GM12878 (cell line): ENCODE measurements around the gene FBXL7.

Experiments
- BHLHE40 ChIP-seq, 2 experiments: fragments of 450-650 bp in 1 of 2; IDR thresholded peaks; 2 replicates each; pipeline ENCODE4 v1.6.1; 2011 to 2017; ENCODE audit warnings: low read depth in 2 of 2, borderline replicate concordance in 1 of 2, improper control_type of control experiment in 1 of 2, low read length in 1 of 2, mild to moderate bottlenecking in 1 of 2
- CBFB ChIP-seq: IDR thresholded peaks from 2 replicates; pipeline ENCODE4 v1.6.1; 2016; ENCODE audit warnings: antibody characterized with exemption, low read depth
- CBX5 ChIP-seq: sonication (generic); IDR thresholded peaks from 2 replicates; pipeline ENCODE4 v1.6.1; 2016; ENCODE audit warnings: low read depth, moderate library complexity, mild to moderate bottlenecking, inconsistent platforms
- EZH2 ChIP-seq: IDR thresholded peaks from 2 replicates; pipeline ENCODE4 v1.6.1; 2012; ENCODE audit warnings: low read depth, mild to moderate bottlenecking, control low read depth, inconsistent platforms, low read length, borderline replicate concordance; ENCODE audit not compliant: control insufficient read depth
- FOXM1 ChIP-seq: IDR thresholded peaks from 2 replicates; pipeline ENCODE4 v1.6.1; 2012; ENCODE audit warnings: low read depth, mild to moderate bottlenecking, inconsistent platforms, low read length, moderate library complexity
- NFIC ChIP-seq: IDR thresholded peaks from 2 replicates; pipeline ENCODE4 v1.6.1; 2012; ENCODE audit warnings: low read depth, mild to moderate bottlenecking, inconsistent platforms, low read length, moderate library complexity
- POLR2A ChIP-seq: IDR thresholded peaks from 2 replicates; pipeline ENCODE4 v1.6.1; 2011; ENCODE audit warnings: low read depth, mild to moderate bottlenecking, low read length
- RELA ChIP-seq: fragments of 450-650 bp; IDR thresholded peaks from 2 replicates; pipeline ENCODE4 v1.8.0; 2014; ENCODE audit warnings: borderline replicate concordance; ENCODE audit not compliant: partially characterized antibody
- TAF1 ChIP-seq: IDR thresholded peaks from 2 replicates; pipeline ENCODE4 v1.6.1; 2011; ENCODE audit warnings: mild to moderate bottlenecking, low read depth, low read length, borderline replicate concordance
- YY1 ChIP-seq: IDR thresholded peaks from 2 replicates; pipeline ENCODE4 v1.6.1; 2011; ENCODE audit warnings: low read depth, mild to moderate bottlenecking, low read length
- ZZZ3 ChIP-seq: IDR thresholded peaks from 2 replicates; pipeline ENCODE4 v1.6.1; 2011; ENCODE audit warnings: low read depth; ENCODE audit not compliant: control insufficient read depth, insufficient read length
- TF ChIP-seq, protein P1 (sequence below), 3 experiments: IDR thresholded peaks in 2 of 3; conservative IDR thresholded peaks in 1 of 3; 2 replicates each; pipeline ENCODE4 v1.5.1; 2011; ENCODE audit warnings: low read depth in 3 of 3, low read length in 3 of 3, mild to moderate bottlenecking in 3 of 3, control low read depth in 2 of 3, moderate library complexity in 2 of 3, inconsistent platforms in 1 of 3, mixed read lengths in 1 of 3; ENCODE audit not compliant: control insufficient read depth in 2 of 3, insufficient read depth in 1 of 3; ENCODE audit errors: extremely low read depth in 1 of 3

DNA sequence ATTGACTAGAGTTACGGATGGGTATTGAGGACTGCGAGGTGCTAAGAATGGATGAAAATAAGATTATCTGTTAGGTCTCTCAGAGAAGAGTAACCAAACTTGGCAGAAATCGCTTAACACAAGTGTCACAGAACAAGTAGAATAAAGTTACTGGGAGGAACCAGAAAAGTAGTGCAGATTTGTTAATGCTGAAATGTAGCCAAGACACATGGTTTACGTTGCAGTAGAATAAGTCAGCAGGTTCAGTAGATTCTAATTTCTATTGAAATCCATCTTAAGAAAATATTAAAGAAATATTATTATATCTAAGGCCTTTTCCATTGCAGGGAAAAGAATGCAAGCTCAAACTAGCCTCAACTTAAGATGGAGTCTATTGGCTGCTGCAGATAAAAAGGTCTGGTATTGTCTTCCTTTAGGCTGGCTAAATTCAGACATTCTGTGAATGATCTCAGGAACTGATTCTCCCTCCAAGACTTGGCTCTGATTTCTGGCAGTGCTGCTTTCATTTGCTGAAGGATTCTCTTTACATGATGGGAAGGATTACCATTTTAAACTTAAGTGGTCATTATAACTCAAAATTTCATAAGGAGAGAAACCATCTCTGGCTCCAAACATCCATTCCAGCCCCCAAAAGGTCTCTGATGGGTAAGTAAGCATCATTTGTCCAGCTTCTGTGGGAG is 364.7 kb downstream of the FBXL7 start:
- TF ChIP-seq YY1 (no peak), RELA (no peak), FOXM1 (no peak), EZH2 (no peak), BHLHE40 (IDR thresholded peaks at IDR 0.05; ENCODE audit: borderline replicate concordance in 1 of 2, low read depth in 2 of 2, low read length in 1 of 2) (no peak), CBX5 (no peak), NFIC (no peak), ZZZ3 (no peak), CBFB (no peak), TAF1 (no peak), POLR2A (no peak)
- TF ChIP-seq, protein P1, sequence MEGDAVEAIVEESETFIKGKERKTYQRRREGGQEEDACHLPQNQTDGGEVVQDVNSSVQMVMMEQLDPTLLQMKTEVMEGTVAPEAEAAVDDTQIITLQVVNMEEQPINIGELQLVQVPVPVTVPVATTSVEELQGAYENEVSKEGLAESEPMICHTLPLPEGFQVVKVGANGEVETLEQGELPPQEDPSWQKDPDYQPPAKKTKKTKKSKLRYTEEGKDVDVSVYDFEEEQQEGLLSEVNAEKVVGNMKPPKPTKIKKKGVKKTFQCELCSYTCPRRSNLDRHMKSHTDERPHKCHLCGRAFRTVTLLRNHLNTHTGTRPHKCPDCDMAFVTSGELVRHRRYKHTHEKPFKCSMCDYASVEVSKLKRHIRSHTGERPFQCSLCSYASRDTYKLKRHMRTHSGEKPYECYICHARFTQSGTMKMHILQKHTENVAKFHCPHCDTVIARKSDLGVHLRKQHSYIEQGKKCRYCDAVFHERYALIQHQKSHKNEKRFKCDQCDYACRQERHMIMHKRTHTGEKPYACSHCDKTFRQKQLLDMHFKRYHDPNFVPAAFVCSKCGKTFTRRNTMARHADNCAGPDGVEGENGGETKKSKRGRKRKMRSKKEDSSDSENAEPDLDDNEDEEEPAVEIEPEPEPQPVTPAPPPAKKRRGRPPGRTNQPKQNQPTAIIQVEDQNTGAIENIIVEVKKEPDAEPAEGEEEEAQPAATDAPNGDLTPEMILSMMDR (IDR thresholded peaks at IDR 0.05 in 2 of 3, conservative IDR thresholded peaks at IDR 0.05 in 1 of 3; ENCODE audit: control insufficient read depth in 2 of 3, extremely low read depth in 1 of 3, insufficient read depth in 1 of 3, low read depth in 3 of 3, low read length in 3 of 3), result no peak
